ENCODE measurements around the gene RANBP10.
A peak's percentile ranks its signal among the peaks of the same experiment; 100 is the strongest.

RANBP10 gene

GRCh38 chr16:67729636-67730248 is 76.6 kb downstream of the RANBP10 start:
- TF ChIP-seq, protein P1, sequence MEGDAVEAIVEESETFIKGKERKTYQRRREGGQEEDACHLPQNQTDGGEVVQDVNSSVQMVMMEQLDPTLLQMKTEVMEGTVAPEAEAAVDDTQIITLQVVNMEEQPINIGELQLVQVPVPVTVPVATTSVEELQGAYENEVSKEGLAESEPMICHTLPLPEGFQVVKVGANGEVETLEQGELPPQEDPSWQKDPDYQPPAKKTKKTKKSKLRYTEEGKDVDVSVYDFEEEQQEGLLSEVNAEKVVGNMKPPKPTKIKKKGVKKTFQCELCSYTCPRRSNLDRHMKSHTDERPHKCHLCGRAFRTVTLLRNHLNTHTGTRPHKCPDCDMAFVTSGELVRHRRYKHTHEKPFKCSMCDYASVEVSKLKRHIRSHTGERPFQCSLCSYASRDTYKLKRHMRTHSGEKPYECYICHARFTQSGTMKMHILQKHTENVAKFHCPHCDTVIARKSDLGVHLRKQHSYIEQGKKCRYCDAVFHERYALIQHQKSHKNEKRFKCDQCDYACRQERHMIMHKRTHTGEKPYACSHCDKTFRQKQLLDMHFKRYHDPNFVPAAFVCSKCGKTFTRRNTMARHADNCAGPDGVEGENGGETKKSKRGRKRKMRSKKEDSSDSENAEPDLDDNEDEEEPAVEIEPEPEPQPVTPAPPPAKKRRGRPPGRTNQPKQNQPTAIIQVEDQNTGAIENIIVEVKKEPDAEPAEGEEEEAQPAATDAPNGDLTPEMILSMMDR (IDR thresholded peaks at IDR 0.05; ENCODE audit: control insufficient read depth, insufficient read depth, low read depth, low read length, missing control alignments), result no peak
- DNase-seq (ENCODE audit: low read depth), result no peak
- H3K4me3 ChIP-seq (ENCODE audit: control insufficient read depth, low read depth, low read length), result no peak overlapping the region

GRCh38 chr16:67727521-67728485 is 78.6 kb downstream of the RANBP10 start:
- no peak for DNase-seq (ENCODE audit: low read depth)
- no peak overlapping the region for H3K4me3 ChIP-seq (ENCODE audit: control insufficient read depth, low read depth, low read length)
- TF ChIP-seq, protein P1 (IDR thresholded peaks at IDR 0.05; ENCODE audit: control insufficient read depth, insufficient read depth, low read depth, low read length, missing control alignments), result no peak

DNA sequence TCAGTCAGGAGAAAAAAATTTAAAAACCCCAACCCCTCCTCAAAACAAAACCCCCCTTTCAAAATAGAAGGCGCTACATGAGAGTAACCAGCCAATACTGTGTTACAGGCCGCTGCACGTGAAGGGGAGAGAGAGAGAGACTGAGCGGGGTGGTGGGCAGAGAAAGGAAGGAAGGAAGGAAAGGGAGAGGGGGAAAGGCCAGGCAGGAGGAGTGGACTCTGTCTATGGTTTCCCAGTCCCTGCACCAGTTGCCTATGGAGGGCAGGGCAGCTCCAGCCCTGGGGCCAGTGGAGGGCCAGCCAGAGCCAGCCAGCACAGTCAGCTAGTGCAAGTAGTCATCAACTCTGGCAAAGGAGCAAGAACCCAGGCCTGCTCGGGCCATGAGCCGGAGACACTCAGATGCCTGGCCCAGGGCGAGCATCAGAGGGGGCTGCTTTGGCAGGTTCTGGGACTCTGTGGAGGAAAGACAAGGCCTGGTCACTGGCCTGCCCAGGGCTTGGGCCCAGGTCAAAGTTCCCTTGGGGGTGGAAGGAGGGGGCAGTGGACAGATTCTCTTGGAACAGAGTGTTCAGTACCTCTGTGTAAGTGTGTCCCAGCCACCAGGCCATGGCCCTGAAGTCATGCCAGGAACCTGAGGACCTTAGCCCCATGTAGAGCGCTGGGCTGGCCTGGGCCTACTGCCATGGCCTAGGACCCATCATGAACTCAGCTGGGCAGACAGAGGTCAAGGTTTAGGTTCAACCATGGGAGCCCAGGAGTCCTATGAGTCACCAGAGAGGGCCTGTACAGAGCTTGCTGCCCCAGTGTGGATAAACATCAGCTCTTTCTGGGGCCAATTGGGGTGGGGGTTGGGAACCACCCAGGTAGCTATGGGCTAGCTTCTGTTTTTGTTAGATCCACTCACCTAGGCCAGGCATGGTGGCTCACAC is 80.0 kb downstream of the RANBP10 start:
- DNase-seq (ENCODE audit: low read depth), result no peak
- TF ChIP-seq, protein P1 (IDR thresholded peaks at IDR 0.05; ENCODE audit: control insufficient read depth, insufficient read depth, low read depth, low read length, missing control alignments), result no peak
- H3K4me3 ChIP-seq (ENCODE audit: control insufficient read depth, low read depth, low read length), result no peak overlapping the region

- TF ChIP-seq, protein P1 (IDR thresholded peaks at IDR 0.05; ENCODE audit: control insufficient read depth, insufficient read depth, low read depth, low read length, missing control alignments), result no peak
- no peak overlapping the region for H3K4me3 ChIP-seq (ENCODE audit: control insufficient read depth, low read depth, low read length)
- DNase-seq (ENCODE audit: low read depth), result no peak
Measured at GRCh38 chr16:67723911-67724305, 82.5 kb downstream of the RANBP10 start.

GRCh38 chr16:67723151-67723910 is 83.0 kb downstream of the RANBP10 start:
- TF ChIP-seq, protein P1 (IDR thresholded peaks at IDR 0.05; ENCODE audit: control insufficient read depth, insufficient read depth, low read depth, low read length, missing control alignments), result no peak
- H3K4me3 ChIP-seq (ENCODE audit: control insufficient read depth, low read depth, low read length), result no peak overlapping the region
- DNase-seq (ENCODE audit: low read depth), result peak; percentile 62

All from AG09309 (cell line).